HG03457 (cell line): Measurements from ENCODE around the gene SMG1.
"Not testable (repeated sequence)": the region's sequence is repeated elsewhere in the genome, so short reads cannot be mapped to it uniquely, and the experiment has no call there.

Experiments
- ATAC-seq: cut with Tn5 transposase; IDR thresholded peaks from one replicate; pipeline ENCODE4 v1.9.1; 2021; ENCODE audit warnings: moderate number of reproducible peaks; ENCODE audit not compliant: unreplicated experiment

The SMG1 gene

GRCh38 chr16:18925986-18926865 is at the start of gene SMG1:
Gene SMG1, minus strand, starts transcription at chr16:18926408. Its CDS starts 367 bp downstream, at chr16:18926041.
- peak; percentile 81 for ATAC-seq

GRCh38 chr16:18975109-18975508 is 48.9 kb upstream of the SMG1 start:
- no peak for ATAC-seq

GRCh38 chr16:18969855-18970240 is 43.6 kb upstream of the SMG1 start:
- ATAC-seq, result no peak

- no peak for ATAC-seq
Measured at GRCh38 chr16:18969050-18969854, 43.0 kb upstream of the SMG1 start.

- no peak for ATAC-seq
Measured at GRCh38 chr16:18966791-18967190, 40.6 kb upstream of the SMG1 start.

GRCh38 chr16:18965555-18965954 is 39.3 kb upstream of the SMG1 start:
- ATAC-seq, result no peak

GRCh38 chr16:18959031-18959505 is 32.9 kb upstream of the SMG1 start:
- no peak for ATAC-seq

- no peak for ATAC-seq
Measured at GRCh38 chr16:18958621-18959029, 32.4 kb upstream of the SMG1 start.

GRCh38 chr16:18956658-18957241 is 30.5 kb upstream of the SMG1 start:
- not testable (repeated sequence) for ATAC-seq

GRCh38 chr16:18955874-18956580 is 29.8 kb upstream of the SMG1 start:
- ATAC-seq, result not testable (repeated sequence)

- no peak for ATAC-seq
Measured at GRCh38 chr16:18953547-18953946, 27.3 kb upstream of the SMG1 start.

- no peak for ATAC-seq
Measured at GRCh38 chr16:18950469-18951185, 24.4 kb upstream of the SMG1 start.

- ATAC-seq, result no peak
Measured at GRCh38 chr16:18948372-18949020, 22.3 kb upstream of the SMG1 start.

- ATAC-seq, result no peak
Measured at GRCh38 chr16:18945233-18945632, 19.0 kb upstream of the SMG1 start.

GRCh38 chr16:18943414-18943813 is 17.2 kb upstream of the SMG1 start:
- no peak for ATAC-seq

- ATAC-seq, result no peak
Measured at GRCh38 chr16:18942061-18942460, 15.9 kb upstream of the SMG1 start.

- ATAC-seq, result no peak
Measured at GRCh38 chr16:18941471-18941870, 15.3 kb upstream of the SMG1 start.

- no peak for ATAC-seq
Measured at GRCh38 chr16:18938986-18939385, 12.8 kb upstream of the SMG1 start.

- no peak for ATAC-seq
Measured at GRCh38 chr16:18937390-18937789, 11.2 kb upstream of the SMG1 start.
